Stimulated activated CD4-positive, alpha-beta T cell treated with anti-CD3 and anti-CD28 coated beads, Interleukin-2, amount 100 ng/mL, for 48 hours (primary cell): Measurements from ENCODE around the gene MYBPC2.
"Not testable (repeated sequence)": the region's sequence is repeated elsewhere in the genome, so short reads cannot be mapped to it uniquely, and the experiment has no call there.

ENCODE experiments used
- DNase-seq, 2 donors: peaks; one replicate each; pipeline ENCODE4 v3.0.0-alpha.2; 2020

MYBPC2 gene

DNA sequence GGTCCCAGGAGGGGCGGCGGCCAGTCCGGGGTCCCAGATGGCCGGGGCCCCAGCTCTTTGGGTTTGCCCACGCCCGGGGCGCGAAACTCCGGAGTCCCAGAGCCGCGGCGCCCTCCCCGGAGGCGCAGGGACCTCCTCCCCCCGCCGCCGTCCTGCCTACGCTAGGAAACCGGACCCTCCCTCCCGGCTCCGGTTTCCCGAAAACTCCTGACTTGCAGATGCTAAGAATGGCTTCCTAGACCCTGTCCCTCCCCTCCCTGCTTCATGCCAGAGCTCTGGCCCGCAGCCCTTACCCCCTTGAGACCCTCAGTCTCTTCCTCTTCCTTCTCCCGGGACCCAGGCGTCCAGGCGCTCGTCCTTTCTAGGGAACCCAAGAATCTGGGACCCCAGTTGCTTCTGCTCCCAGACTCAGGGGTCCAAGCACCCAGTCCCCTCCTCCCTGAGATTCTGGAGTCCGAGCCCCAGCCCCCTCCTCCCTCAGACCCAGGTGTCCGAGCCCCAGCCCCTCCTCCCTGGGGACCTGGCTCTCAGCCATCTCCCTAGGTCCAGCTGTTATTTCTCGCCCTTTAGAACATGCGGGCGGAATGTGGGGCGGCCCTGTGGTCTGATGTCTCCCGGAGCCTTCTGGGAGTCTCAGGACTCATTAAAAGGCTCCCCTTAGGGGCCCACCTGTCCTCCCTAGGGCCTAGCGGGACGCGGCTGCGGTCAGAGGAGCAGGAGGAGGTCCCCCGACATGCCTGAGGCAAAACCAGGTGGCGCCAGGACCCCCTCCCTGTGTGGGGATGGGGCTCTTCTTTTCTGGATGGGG, at the start of gene MYBPC2:
TSS of gene MYBPC2 (plus strand) at position 672 of the 808 bp plus-strand sequence. CDS start at position 734, 62 bp downstream.
- no peak for DNase-seq

DNA sequence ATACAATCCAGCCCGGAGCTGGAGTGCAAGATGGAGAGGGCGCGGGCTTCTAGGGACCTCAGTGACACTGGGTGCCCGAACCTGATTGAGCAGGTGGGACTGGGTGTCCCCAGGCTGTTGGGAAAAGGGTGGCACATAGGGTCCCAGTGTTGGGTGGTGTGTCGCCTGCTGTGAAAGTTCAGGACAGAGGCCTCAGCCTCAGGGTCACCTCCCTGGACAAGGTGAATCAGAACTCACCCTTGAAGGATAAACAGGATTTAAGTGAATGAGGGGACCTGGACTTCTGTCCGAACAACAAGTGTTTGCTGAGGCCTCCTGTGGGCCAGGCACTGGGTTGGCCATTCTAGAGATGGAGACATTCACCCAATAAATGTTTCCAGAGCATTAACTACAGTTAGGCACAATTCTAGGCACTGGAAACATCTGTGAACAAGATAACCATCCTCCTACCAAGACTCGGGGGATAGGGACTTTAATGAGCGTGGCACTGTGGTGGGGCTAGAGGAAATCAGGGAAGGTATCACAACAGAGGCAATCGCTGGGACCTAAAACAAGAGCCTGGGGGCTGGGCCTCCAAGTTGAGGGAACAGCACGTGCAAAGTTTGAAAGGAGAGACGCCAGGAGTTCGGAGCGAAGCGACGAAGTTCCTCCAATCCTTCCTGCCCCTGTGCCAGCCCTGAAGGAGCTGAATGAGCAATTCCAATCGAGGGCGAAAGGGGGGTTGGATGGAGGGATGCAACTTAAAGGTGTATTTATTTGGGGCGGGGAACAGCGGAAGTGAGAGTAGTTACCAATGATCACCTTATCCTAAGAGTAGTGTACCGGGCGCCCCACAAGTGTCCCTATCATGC, 49.5 kb upstream of the MYBPC2 start:
- DNase-seq = no peak

DNA sequence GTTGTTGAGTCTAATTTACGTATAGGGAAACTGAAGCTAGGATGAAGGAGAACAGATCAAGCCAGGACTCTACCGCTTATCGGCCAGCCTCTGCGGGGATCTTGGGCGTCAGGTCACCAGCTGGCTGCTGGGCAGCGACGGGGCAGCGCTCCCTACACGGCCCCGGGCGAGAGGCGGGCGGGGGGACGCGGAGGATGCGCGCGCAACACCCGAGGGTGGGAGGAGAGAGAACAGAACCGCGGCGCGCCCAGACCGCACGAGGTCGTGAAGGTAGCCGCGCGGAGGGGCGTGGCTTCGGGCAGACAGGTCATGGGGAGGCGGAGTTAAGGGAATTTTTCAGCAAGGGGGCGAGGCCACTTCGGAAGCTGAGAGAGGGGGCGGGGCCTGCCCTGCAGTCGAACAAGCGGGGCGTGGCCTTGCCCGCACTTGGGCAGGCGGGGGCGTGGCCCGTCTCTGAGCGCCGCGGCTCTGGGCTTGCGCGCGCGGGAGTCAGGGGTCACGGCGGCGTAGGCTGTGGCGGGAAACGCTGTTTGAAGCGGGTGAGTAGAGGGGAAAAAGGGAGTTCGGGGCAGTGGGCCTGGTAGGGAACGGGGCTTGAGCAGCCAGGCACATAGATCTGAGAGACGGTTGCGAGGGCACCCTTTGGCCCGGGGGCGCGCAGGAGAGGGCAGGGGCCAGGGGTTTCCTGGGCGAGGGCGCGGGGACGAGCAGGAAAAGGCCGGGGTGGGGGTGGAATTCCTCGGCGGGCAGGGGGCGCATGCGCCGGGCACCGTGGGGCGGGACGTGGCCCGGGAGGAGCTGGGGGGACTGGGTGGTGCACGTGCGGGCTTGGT, 48.6 kb upstream of the MYBPC2 start, which contains the start of gene POLD1:
TSS of gene POLD1 (plus strand) at position 496 of the 833 bp plus-strand sequence. CDS start 14,505 bp downstream, outside the sequence.
- peak; percentile 98 to 99 for DNase-seq

DNA sequence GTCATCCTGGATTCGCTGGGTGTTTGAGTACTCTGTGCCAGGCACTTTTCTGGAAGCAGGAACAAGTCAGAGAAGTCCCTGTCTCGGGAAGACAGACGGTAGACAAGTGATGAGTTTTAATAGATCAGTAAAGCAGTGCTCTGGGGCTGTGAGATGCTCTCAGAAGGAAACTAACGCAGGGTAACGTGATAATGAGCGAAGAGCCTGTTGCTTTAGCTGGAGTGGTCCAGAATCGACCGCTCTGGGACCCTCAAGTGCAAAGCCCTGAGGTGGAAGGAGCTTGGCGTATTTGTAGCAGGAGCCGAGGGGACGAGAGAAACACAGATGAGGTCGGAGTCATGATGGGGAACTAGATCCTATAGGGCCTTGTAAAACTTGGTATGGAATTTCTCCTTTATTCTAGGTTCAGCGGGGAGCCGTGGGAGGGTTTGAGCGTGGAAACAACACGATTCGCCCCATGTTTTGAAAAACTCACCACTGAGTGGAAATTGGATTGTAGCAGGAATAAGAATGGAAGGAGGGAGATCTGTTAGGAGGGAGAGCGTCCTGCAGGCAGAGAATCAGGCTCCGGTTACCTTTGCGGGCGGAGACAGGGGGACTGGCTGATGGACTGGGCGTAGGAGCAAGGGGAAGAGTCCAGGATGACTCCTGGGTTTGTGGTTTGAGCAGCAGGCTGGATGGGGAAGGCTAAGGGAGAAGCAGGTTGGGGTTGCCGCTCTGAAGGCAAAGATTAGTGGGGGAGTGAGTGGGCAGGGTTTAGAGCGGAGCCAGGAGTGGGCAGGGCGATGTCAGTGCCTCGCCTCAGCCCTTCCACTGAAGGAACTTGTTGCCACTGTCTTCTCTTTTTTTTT, 47.8 kb upstream of the MYBPC2 start:
- DNase-seq = no peak

DNA sequence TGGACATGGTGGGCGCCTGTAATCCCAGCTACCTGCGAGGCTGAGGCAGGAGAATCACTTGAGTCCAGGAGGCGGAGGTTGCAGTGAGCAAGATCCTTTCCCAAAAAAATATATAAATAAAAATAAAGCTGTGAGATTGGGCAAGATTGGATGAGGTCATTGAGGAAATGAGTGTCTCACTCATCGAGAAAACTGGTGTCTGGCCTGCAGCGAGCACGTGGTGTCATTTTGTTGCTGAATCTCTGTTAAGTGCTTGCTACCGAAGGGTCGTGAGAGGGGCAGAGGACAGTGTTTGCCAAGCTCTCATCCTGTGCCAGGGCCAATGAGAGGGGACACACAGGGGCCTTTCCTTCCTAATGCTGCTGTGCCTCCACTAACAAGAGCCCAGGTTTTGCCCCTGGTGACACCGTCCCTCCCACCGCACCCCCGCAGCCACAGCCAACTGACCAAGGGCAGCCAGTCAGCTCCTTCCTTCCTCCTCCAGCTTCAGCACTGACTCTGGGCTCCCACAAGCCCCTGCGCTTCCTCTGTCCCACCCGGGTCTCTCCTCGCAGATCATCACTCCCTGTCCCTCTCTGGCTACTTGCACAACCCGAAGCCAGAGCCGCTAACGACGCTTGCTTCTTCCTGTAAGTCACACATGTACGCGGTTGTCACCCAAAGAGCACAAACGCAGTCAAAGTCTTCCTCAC, 45.4 kb upstream of the MYBPC2 start:
- no peak for DNase-seq

DNA sequence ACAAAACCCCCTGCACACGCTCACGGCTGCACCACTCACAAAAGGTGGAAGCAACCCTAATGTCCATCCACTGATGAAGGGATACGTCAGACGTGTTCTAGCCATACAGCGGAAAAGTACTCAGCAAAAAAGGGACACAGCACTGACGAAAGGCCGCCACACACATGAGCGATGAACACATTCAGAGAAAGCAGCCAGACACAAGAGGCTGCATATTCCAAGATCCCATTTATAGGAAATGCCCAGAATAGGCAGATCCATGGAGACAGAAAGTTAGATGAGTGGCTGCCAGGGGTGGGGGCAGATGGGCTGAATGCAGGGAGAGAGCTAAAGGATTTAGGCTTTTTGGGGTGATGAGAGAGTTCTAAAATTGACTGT, 44.8 kb upstream of the MYBPC2 start:
- DNase-seq = no peak

DNA sequence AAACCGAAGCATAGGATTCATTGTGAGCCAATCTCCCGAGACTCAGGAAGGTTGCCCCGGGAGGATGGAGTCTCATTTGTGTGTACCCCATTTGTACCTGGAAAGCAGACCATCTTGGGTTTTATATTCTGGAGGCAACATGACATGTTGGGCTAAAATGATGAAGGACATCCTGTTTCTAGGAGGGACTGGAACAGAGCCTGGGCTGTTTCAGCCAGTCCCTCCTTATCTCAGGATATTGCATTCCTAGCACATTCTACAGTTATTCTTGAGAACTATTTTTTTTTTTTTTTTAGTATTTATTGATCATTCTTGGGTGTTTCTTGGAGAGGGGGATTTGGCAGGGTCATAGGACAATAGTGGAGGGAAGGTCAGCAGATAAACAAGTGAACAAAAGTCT, 42.4 kb upstream of the MYBPC2 start:
- DNase-seq = not testable (repeated sequence)

DNA sequence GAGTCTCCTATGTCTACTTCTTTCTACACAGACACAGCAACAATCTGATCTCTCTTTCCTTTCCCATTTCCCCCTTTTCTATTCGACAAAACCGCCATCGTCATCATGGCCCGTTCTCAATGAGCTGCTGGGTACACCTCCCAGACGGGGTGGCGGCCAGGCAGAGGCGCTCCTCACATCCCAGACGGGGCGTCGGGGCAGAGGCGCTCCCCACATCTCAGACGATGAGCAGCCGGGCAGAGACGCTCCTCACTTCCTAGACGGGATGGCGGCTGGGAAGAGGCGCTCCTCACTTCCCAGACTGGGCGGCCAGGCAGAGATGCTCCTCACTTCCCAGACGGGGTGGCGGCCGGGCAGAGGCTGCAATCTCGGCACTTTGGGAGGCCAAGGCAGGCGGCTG, 41.7 kb upstream of the MYBPC2 start:
- DNase-seq = not testable (repeated sequence)

DNA sequence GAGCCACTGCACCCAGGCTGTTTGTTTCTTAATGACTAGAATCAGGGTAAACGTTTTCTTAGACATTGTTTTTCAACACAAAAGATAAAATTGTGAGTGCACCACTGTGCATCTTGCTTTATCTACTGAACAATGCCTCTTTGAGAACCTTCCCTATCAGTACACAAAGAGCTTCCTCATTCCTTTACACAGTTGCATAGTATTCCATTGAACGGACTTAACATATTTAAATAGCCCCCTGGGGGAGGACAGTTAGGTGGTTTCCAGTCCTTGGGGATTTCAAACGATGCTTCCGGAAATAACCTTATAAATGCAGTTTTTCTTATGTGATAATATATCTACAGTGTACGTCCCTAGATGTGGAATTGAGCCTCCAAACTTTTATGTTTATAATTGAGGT, 39.9 kb upstream of the MYBPC2 start:
- DNase-seq = no peak

DNA sequence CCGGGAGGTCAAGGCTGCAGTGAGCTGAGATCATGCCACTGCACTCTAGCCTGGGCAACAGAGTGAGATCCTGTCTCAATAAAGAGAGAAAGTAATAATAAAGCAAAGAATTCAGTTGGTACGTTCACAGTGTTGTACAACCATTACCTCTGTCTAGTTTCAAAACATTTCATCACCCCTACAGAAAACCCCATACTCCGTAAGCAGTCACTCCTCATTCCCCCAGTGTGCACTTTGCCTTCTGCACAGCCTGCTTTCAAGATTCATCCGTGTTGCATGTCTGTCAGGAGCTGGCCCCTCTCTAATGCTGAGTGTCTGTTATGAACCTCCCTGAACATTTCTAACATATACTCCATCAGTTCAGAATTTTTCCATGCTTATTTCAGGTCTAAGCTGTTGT, 39.1 kb upstream of the MYBPC2 start:
- no peak for DNase-seq

DNA sequence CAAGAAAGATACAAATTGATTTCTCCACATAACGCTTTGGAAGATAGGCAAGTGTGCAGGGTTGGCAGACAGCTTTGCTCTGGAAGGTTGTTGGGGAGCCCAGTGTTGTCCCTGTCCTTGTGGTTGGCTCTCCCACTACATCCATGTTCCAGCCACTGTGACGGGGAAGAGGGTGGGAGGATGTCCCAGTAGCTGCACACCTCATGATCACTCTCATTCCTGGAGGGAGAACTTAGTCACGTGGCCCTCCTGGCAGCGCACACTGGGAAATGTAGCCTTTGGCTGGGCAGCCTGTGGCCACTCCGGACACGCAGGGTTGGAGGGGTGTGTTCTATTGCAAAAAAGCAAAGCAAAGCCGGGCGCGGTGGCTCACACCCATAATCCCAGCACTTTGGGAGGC, 38.7 kb upstream of the MYBPC2 start:
- DNase-seq = no peak

DNA sequence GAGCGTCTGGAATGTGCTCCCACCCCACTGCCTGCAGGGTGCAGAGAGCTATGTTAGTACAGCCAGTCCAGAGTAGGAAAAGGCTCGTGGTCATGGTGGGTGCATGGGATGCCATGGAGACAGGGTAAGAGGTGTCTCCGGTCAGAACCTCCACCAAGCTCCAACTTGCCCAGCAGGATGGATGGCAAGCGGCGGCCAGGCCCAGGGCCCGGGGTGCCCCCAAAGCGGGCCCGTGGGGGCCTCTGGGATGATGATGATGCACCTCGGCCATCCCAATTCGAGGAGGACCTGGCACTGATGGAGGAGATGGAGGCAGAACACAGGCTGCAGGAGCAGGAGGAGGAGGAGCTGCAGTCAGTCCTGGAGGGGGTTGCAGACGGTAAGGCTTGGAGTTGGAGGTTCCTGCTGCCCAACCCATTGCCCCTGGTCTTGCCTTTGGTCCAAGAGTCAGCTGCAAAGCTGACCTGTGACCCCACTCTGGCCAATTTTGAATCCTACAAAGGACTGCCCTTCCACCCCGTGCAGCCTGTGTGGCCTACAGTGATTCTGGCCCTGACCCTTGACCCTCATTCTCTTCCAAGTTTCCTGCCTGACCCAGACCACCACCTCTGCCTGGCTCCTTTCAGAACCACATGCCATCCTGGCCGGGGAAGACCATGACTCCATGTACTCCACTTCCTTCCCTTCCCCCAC, 33.9 kb upstream of the MYBPC2 start:
- DNase-seq = no peak

DNA sequence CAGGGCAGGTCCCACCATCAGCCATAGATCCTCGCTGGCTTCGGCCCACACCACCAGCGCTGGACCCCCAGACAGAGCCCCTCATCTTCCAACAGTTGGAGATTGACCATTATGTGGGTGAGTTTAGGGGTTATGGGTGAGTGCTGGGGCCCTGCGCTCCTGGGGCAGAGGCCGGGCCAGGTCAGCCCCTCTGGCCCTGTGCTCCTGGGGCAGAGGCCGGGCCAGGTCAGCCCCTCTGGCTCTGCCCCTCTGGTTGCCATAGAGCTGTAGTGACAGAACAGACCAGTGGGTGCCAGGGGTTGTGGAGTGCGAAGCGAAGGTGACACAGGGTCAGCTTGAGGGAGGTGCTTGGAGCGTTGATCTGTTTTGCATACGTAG, 33.3 kb upstream of the MYBPC2 start:
- no peak for DNase-seq

DNA sequence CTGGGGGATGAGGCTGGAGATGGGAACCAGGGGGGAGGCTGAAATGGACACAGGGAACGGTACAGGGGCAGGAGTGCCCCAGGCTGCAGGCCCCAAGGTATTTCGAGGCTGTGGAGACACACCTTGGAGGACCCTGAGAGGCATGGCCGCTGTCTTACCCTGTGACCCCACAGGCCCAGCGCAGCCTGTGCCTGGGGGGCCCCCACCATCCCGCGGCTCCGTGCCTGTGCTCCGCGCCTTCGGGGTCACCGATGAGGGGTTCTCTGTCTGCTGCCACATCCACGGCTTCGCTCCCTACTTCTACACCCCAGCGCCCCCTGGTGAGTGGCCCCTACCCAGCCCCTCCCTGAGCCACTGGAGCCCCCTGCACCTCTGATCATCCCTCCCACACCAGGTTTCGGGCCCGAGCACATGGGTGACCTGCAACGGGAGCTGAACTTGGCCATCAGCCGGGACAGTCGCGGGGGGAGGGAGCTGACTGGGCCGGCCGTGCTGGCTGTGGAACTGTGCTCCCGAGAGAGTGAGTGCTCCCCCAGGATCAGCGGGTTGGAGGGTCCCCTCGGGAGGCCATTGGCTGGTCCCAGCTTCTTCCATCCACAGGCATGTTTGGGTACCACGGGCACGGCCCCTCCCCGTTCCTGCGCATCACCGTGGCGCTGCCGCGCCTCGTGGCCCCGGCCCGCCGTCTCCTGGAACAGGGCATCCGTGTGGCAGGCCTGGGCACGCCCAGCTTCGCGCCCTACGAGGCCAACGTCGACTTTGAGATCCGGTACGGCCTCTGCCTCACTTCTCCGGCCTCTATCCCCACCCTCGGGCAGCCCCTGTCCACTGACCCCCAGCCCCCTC, 30.9 kb upstream of the MYBPC2 start:
- DNase-seq = no peak

DNA sequence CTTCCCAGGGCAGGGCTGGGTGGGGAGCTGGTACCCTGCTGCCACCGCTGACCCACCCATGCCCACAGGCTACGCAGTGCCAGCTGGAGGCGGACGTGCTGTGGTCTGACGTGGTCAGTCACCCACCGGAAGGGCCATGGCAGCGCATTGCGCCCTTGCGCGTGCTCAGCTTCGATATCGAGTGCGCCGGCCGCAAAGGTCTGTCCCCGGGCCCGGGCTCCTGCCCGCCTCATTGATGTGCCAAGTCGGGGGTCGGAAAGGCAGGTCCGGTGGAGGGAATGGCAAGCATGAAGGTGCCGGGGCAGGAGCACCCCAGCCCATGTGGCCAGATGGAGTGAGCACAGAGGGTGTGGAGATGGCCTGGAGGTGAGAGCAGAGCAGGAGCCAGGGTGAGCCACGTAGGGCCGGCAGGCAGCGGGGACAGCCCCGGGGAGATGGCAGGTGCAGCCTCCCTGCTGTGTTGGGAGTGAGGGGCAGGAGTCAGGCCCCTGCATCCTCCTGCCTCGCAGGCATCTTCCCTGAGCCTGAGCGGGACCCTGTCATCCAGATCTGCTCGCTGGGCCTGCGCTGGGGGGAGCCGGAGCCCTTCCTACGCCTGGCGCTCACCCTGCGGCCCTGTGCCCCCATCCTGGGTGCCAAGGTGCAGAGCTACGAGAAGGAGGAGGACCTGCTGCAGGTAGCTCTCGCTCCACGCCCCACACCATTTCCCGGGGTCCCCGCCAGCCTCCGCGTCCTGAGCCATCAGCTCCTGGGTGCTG, 30.0 kb upstream of the MYBPC2 start:
- no peak for DNase-seq

DNA sequence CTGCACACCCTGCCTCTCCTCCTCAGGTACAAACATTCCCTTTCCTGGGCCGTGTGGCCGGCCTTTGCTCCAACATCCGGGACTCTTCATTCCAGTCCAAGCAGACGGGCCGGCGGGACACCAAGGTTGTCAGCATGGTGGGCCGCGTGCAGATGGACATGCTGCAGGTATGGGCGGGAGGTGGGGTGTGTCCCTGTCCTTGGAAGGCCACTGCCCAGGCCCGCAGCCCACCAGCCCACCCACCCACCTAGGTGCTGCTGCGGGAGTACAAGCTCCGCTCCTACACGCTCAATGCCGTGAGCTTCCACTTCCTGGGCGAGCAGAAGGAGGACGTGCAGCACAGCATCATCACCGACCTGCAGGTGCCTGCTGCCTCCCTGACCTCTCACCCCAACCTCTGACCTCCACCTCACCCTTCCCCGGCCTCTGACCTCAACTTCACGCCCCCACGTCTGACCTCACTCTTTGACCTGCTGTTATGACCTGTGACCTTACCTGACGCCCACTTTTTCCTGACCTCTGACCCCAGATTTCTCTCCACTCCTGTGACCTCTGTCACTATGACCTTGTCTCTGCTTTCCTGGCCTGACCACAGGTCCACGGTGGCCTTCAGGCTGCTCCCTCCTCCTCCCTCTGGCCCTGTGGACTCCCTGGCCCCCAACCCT, 26.4 kb upstream of the MYBPC2 start:
- no peak for DNase-seq

DNA sequence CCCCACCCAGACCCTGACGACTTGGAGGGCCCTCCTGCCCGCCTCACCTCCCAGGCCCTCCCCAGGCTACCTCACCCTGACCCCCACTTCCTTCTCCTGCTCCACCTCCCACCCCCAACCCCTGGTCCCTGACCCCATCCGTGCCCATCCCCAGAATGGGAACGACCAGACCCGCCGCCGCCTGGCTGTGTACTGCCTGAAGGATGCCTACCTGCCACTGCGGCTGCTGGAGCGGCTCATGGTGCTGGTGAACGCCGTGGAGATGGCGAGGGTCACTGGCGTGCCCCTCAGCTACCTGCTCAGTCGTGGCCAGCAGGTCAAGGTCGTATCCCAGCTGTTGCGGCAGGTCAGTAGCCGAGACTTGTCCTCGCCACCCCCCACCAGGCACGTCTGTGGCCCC, 25.9 kb upstream of the MYBPC2 start:
- no peak for DNase-seq

DNA sequence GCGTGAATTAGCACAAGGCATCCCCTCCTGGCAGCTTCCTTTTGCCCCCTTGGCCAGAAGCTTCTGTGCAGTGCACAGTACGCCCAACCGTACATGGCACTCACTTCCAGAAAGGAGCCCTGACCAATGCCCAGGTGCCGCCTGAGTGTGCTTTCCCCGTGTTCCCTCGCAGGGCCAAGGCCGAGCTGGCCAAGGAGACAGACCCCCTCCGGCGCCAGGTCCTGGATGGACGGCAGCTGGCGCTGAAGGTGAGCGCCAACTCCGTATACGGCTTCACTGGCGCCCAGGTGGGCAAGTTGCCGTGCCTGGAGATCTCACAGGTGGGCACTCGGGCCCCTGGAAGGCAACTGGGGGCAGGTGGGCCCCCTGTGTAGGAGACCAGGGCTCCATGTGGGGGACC, 23.3 kb upstream of the MYBPC2 start:
- no peak for DNase-seq

DNA sequence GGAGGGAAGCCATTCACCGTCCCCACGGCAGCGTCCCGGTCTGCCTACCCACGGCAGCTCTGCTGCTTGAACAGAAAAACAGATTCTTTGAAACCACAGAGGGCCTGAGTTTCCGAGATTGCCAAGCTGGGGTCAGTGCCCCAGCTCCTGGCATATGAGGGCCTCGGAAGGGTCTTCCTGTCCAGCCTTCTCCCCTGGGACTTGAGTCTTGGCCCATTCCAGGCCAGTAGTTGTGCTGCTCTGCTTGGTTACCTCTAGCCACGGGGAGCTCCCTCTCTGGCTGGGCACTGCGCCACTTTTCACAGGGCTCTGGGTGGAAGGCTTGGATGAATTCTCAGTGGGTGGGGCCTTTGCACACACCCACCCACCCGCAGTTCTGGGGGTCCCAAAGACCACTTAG, 22.6 kb upstream of the MYBPC2 start:
- DNase-seq = no peak
